COLO829 (cell line): ENCODE results near the gene FBXL14.

ENCODE experiments used
- DNase-seq: peaks from one replicate; pipeline ENCODE4 v3.0.0; 2012; ENCODE audit warnings: low spot score

FBXL14 gene

GRCh38 chr12:1533602-1534304 is 60.6 kb downstream of the FBXL14 start:
- DNase-seq = no peak

- DNase-seq = no peak
These were observed 61.2 kb downstream of the FBXL14 start for GRCh38 chr12:1533205-1533601.

GRCh38 chr12:1532375-1533165 is 61.8 kb downstream of the FBXL14 start:
- DNase-seq = no peak

GRCh38 chr12:1531654-1532374 is 62.6 kb downstream of the FBXL14 start:
- DNase-seq = no peak

GRCh38 chr12:1531153-1531653 is 63.2 kb downstream of the FBXL14 start:
- no peak for DNase-seq

GRCh38 chr12:1530592-1531152 is 63.7 kb downstream of the FBXL14 start:
- no peak for DNase-seq

- no peak for DNase-seq
These were observed 64.4 kb downstream of the FBXL14 start for GRCh38 chr12:1529862-1530591.

- DNase-seq = no peak
These were observed 65.0 kb downstream of the FBXL14 start for GRCh38 chr12:1529228-1529861.

- DNase-seq = no peak
These were observed 65.6 kb downstream of the FBXL14 start for GRCh38 chr12:1528791-1529190.

- DNase-seq = no peak
These were observed 66.6 kb downstream of the FBXL14 start for GRCh38 chr12:1527789-1528188.

- no peak for DNase-seq
These were observed 68.5 kb downstream of the FBXL14 start for GRCh38 chr12:1525858-1526257.

- no peak for DNase-seq
These were observed 70.8 kb downstream of the FBXL14 start for GRCh38 chr12:1523558-1524050.

GRCh38 chr12:1523046-1523445 is 71.3 kb downstream of the FBXL14 start:
- DNase-seq = no peak

- DNase-seq = no peak
These were observed 74.7 kb downstream of the FBXL14 start for GRCh38 chr12:1519642-1520041.

GRCh38 chr12:1518591-1519516 is 75.5 kb downstream of the FBXL14 start:
- no peak for DNase-seq

GRCh38 chr12:1517734-1518525 is 76.5 kb downstream of the FBXL14 start:
- no peak for DNase-seq

- peak; percentile 36 for DNase-seq
These were observed 77.4 kb downstream of the FBXL14 start for GRCh38 chr12:1517007-1517406.
